ENCODE data around the gene POLR1F. TPM values are rescaled to one million over a fixed set of nuclear protein-coding genes. Genes with fewer than 3 reads are reported as not detected.
"Not testable (repeated sequence)": the region's sequence is repeated elsewhere in the genome, so short reads cannot be mapped to it uniquely, and the experiment has no call there.

POLR1F gene
- total RNA-seq, 2 donors from 2014 or later, result 6.6 to 20.9 TPM

GRCh38 chr7:19698331-19698730, 10.5 kb downstream of the POLR1F start:
- no peaks in the 10 kb centered on the region for H3K27me3 ChIP-seq (replicated peaks; ENCODE audit: insufficient read depth)
- TF ChIP-seq CTCF (IDR thresholded peaks at IDR 0.05), result no peak
- H3K27ac ChIP-seq, result no peak overlapping the region
- no peak overlapping the region for H3K4me3 ChIP-seq
- H3K36me3 ChIP-seq, result peaks cover 3% of the 10 kb centered on the region
- DNase-seq (ENCODE audit: low spot score) (no peak), ATAC-seq (ENCODE audit: insufficient number of reproducible peaks, low FRiP score, low read depth) (no peak)
- H3K9me3 ChIP-seq, result no peaks in the 10 kb centered on the region
- H3K4me1 ChIP-seq (ENCODE audit: control insufficient read depth in 1 of 2, low read depth in 2 of 2), result no peaks in the 10 kb centered on the region

- Histone ChIP-seq H3K4me1 (ENCODE audit: control insufficient read depth in 1 of 2, low read depth in 2 of 2) (no peaks in the 10 kb centered on the region), H3K4me3 (no peak overlapping the region), H3K9me3 (no peaks in the 10 kb centered on the region), H3K36me3 (peaks cover 3% of the 10 kb centered on the region), H3K27me3 (replicated peaks; ENCODE audit: insufficient read depth) (no peaks in the 10 kb centered on the region), H3K27ac (no peak overlapping the region)
- no peak for TF ChIP-seq CTCF (IDR thresholded peaks at IDR 0.05)
- ATAC-seq (ENCODE audit: insufficient number of reproducible peaks, low FRiP score, low read depth), result no peak
- DNase-seq (ENCODE audit: low spot score), result no peak
Observed at GRCh38 chr7:19696926-19697325, 11.9 kb downstream of the POLR1F start.

- H3K27ac ChIP-seq, result no peak overlapping the region
- no peaks in the 10 kb centered on the region for H3K27me3 ChIP-seq (replicated peaks; ENCODE audit: insufficient read depth)
- no peak for TF ChIP-seq CTCF (IDR thresholded peaks at IDR 0.05)
- DNase-seq (ENCODE audit: low spot score), result no peak
- H3K9me3 ChIP-seq, result no peaks in the 10 kb centered on the region
- H3K36me3 ChIP-seq, result no peaks in the 10 kb centered on the region
- H3K4me1 ChIP-seq (ENCODE audit: control insufficient read depth in 1 of 2, low read depth in 2 of 2), result no peaks in the 10 kb centered on the region
- no peak overlapping the region for H3K4me3 ChIP-seq
- ATAC-seq (ENCODE audit: insufficient number of reproducible peaks, low FRiP score, low read depth), result no peak
Observed at GRCh38 chr7:19692111-19692828, 16.6 kb downstream of the POLR1F start.

GRCh38 chr7:19690736-19691135, 18.1 kb downstream of the POLR1F start:
- H3K36me3 ChIP-seq, result no peaks in the 10 kb centered on the region
- H3K27me3 ChIP-seq (replicated peaks; ENCODE audit: insufficient read depth), result no peaks in the 10 kb centered on the region
- no peak overlapping the region for H3K4me3 ChIP-seq
- no peak overlapping the region for H3K27ac ChIP-seq
- ATAC-seq (ENCODE audit: insufficient number of reproducible peaks, low FRiP score, low read depth) (no peak), DNase-seq (ENCODE audit: low spot score) (no peak)
- H3K4me1 ChIP-seq (ENCODE audit: control insufficient read depth in 1 of 2, low read depth in 2 of 2), result no peaks in the 10 kb centered on the region
- no peaks in the 10 kb centered on the region for H3K9me3 ChIP-seq
- TF ChIP-seq CTCF (IDR thresholded peaks at IDR 0.05), result no peak

GRCh38 chr7:19689130-19689529, 19.7 kb downstream of the POLR1F start:
- H3K36me3 ChIP-seq; ATAC-seq (ENCODE audit: insufficient number of reproducible peaks, low FRiP score, low read depth); H3K27me3 ChIP-seq (replicated peaks; ENCODE audit: insufficient read depth); H3K4me1 ChIP-seq (ENCODE audit: control insufficient read depth in 1 of 2, low read depth in 2 of 2); H3K27ac ChIP-seq; DNase-seq (ENCODE audit: low spot score); H3K4me3 ChIP-seq; H3K9me3 ChIP-seq: not testable (repeated sequence)

- no peak for TF ChIP-seq CTCF (IDR thresholded peaks at IDR 0.05)
- Histone ChIP-seq H3K36me3 (no peaks in the 10 kb centered on the region), H3K27ac (no peak overlapping the region), H3K9me3 (no peaks in the 10 kb centered on the region), H3K27me3 (replicated peaks; ENCODE audit: insufficient read depth) (no peaks in the 10 kb centered on the region), H3K4me1 (ENCODE audit: control insufficient read depth in 1 of 2, low read depth in 2 of 2) (no peaks in the 10 kb centered on the region), H3K4me3 (no peak overlapping the region)
- DNase-seq (ENCODE audit: low spot score) (no peak), ATAC-seq (ENCODE audit: insufficient number of reproducible peaks, low FRiP score, low read depth) (no peak)
Observed at GRCh38 chr7:19681596-19681995, 27.2 kb downstream of the POLR1F start.

All from thoracic aorta (tissue), 2 donors.